Panc1 (cell line): ENCODE data around the gene AMOTL1.

Source experiments
- CTCF ChIP-seq: fragments of 450-650 bp; IDR thresholded peaks from 2 replicates; pipeline ENCODE4 v1.5.1; 2017; ENCODE audit warnings: mild to moderate bottlenecking
- POLR2AphosphoS5 ChIP-seq: IDR thresholded peaks from 2 replicates; pipeline ENCODE4 v1.6.1; 2012; ENCODE audit warnings: mild to moderate bottlenecking, low read depth, low read length, moderate library complexity
- REST ChIP-seq, 2 experiments: IDR thresholded peaks; 2 replicates each; pipeline ENCODE4 v1.6.1; 2011 to 2012; ENCODE audit warnings: low read depth in 2 of 2, control low read depth in 1 of 2, low read length in 1 of 2, mild to moderate bottlenecking in 1 of 2, moderate library complexity in 1 of 2; ENCODE audit not compliant: insufficient read depth in 1 of 2
- SIN3A ChIP-seq: IDR thresholded peaks from 2 replicates; pipeline ENCODE4 v1.6.1; 2012; ENCODE audit warnings: low read depth, mild to moderate bottlenecking, low read length, moderate library complexity, borderline replicate concordance; ENCODE audit not compliant: insufficient read depth
- TCF7L2 ChIP-seq: IDR thresholded peaks from 2 replicates; pipeline ENCODE4 v1.6.1; 2011; ENCODE audit warnings: mild to moderate bottlenecking, low read depth, low read length, inconsistent platforms

GRCh38 chr11:94860333-94860732 is 92.2 kb downstream of the AMOTL1 start:
- no peak for TF ChIP-seq POLR2AphosphoS5
- TF ChIP-seq CTCF, result no peak
- TF ChIP-seq TCF7L2, result no peak
- TF ChIP-seq REST (IDR thresholded peaks at IDR 0.05; ENCODE audit: insufficient read depth in 1 of 2, low read depth in 2 of 2, low read length in 1 of 2), result no peak
- TF ChIP-seq SIN3A, result no peak
